HG03439 (cell line): ENCODE data around the gene CCNF.

Experiments
- ATAC-seq: cut with Tn5 transposase; IDR thresholded peaks from one replicate; pipeline ENCODE4 v1.9.1; 2021; ENCODE audit warnings: mild to moderate bottlenecking, moderate library complexity; ENCODE audit not compliant: unreplicated experiment

CCNF gene

DNA sequence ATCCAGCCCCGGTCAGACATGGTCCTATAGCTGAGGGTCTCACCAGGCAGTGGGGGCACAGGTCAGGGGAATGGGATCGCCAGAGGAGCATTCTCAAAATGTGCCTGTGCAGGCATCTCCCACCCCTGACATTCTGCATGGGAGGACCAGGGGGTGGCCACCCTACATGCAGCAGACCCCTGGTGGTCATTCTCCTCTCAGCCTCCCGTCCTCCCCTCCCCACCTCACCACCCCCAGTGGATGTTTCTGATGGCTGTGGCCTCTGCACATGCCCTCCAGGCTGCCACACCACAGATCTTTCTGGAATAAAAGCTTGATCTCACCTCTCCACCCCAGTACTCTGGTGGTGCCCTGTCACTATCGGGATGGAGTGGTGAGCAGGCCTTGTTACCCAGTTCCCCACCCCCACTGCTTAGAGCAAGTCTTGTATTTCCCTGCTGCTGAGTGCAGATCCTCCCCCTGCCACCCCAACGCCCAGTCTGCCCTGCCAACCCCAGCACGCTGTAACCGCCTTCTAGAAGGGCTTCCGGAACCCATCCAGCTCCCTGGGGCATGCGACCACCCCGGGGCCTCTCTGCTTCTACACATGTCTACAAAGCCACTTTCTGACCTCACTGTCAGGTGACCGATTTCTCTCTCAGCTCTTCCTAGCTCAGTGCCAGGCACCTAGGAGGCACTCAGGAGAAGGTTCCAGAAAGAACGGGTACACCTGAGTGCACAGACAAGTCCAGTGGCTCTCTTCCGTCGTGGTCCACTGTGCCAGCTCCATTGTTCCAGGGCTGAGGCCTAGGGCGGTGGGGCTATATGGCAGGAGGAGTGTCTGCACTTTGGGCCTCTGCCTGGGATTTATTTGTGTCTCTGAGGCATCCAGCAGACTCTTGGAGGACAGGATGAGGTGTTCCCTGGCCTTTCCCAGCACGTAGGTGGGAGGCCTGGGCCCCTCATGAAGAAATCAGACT is 55.0 kb downstream of the CCNF start:
- no peak for ATAC-seq

DNA sequence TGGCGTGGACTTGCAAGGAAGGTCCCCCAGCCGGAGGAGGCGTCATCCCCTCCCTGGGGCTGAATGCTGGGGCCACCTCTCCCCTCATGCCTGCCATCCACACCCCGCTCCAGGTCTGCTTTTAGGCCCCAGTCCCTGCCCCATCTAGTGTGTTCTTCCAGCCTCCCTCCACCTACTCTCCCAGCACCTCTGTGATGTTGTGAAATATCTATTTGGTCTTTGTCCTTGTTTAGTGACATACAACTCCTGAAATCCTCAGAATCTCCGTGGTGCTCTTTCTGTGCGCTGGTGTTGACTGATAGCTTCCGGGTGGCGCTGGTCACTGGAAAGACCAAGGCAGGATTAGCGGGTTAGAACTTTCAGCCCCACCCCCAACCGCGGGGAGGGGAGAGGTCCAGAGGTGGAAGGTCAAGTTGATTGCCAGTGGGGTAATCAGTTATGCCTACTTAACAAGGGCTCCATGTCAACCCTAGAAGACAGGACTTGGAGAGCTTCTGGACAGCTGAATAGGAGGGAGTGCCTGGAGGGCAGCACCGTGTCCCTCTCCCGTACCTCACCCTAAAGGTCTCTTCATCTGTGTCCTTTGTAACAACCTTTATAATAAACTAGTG is 55.8 kb downstream of the CCNF start:
- ATAC-seq: no peak

DNA sequence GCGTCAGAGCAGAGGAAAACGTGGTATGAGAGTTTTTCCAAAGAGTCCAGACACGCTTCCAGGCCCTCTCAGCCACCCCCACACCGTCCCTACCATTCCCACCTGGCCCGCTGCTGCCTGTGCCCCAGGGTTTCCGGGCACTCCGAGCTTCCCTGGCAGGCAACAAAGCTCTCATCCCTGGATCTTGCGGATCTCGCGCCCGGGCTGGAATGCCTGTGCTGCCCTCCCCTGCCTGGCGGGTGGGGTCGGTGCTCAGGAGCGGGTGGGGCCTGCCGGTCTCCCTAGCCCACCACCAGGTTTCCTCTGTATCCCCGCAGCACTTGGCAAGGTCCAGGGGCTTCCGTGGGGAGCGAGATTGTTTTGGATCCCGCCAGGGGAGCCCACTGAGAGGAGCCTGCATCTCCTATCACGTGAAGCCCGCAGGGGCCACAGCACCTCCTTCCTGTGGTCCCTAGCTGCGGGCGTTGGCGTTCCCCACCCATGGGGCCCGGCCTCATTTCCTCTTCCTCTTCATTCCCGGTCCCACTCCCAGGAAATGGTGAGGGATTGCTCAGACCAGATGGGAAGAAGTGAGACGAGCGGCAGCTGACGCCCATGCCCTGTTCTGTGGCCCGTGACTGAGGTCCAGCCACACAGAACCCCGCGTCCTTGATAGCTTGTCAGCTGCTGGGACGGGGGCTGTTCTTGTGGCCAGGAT is 56.7 kb downstream of the CCNF start:
- no peak for ATAC-seq

DNA sequence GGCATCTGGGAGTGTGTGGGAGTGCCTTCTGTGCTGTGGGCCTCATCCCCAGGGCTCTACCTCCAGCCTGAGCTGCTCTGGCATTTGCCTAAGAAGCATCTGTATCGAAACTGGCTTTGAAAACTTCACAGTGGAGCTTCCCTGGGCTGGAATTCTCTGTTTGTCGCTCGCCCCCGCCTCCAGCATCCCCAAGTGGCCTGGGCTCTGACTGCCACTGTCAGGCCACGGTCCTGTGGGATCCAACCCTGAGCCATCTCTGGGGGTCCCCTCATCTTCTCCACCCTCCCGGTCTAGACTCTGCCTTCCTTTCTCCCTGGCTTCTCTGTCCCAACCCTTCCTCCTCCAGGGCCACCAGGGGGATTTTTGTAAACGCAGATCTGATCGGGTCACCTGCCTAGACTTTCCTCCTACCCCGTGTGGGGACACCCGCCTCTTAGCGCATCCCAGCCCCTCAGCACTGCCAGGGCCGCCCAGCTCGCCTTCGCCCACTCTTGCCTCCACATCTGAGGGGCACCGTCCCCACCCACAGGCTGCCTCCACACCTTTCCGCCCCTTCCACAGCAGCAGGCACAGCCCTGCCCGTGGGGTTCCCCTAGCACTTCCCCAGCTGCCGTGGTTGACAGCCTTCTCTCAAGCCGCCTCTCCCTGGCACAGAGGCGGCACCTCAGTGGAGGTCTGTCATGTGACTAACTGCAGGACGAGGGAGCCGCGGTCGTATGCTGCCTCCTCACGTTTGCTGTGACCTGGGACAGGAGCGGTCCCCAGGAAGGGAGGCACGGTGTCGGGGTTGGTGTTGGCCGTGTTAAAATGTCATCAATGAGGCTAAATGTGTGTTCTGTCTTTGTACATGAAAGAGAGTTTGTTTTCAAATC is 57.6 kb downstream of the CCNF start:
- peak; percentile 64 for ATAC-seq

DNA sequence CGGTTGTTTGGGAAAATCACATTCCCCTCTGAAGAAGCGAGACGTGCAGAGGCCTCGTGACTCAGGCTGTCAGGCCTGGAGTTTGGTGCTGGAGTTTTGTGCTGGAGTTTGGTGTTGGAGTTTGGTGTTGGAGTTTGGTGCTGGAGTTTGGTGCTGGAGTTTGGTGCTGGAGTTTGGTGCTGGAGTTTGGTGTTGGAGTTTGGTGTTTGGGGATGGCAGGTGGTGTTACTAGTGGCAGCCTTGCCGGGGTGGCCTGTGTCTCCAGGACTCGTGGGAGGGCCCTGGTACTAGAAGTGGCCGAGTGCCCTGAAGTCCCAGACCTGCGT is 58.2 kb downstream of the CCNF start:
- no peak for ATAC-seq

DNA sequence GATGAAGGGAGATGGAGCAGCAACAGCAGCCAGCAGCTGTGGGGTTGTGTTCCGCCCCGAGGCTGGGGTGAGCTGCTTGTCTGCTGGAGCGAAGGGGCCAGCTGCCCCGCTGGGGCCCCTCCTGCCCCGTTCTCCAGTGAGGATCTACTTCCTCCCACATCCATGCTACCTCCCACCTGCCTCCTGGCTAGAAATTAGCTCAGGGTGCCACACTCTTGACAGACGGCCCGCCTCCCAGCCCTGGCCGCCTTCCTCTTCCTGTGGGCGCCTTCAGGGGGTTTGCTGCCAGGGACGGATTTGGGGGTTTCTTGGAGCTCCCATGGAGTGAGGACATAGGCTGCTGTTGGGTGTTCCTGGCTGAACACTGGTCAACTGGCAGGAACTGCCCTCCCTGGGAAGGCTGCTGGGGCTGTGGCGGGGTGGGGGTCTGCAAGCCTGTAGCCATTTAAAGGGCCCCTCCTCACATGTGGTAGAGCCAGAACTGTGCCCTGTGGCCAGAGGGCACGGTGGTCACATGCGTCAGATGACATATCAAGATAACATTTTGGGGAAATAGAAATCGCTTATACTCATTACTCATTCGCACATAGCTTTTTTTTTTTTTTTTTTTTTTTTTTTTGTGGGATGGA is 58.8 kb downstream of the CCNF start:
- no peak for ATAC-seq

DNA sequence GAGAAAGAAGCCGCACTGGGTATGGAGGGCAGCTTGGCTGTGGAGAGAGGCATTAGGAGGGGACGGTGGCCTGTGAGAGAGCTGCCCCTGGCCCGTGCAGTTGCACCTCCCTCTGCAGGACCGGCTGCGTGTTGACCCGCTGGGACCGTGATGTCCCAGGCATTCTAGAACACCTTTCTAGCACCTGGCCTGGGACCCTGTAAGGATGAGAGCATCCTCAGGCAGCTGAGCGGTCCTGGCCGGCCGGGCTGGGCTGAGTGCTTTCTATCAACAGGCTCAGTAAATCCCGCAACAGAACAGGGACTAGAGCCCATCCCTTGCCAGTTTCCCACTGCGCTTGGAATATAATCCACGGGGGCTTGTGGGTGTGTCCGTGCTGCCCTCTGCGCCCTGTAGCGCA is 60.3 kb downstream of the CCNF start:
- no peak for ATAC-seq

DNA sequence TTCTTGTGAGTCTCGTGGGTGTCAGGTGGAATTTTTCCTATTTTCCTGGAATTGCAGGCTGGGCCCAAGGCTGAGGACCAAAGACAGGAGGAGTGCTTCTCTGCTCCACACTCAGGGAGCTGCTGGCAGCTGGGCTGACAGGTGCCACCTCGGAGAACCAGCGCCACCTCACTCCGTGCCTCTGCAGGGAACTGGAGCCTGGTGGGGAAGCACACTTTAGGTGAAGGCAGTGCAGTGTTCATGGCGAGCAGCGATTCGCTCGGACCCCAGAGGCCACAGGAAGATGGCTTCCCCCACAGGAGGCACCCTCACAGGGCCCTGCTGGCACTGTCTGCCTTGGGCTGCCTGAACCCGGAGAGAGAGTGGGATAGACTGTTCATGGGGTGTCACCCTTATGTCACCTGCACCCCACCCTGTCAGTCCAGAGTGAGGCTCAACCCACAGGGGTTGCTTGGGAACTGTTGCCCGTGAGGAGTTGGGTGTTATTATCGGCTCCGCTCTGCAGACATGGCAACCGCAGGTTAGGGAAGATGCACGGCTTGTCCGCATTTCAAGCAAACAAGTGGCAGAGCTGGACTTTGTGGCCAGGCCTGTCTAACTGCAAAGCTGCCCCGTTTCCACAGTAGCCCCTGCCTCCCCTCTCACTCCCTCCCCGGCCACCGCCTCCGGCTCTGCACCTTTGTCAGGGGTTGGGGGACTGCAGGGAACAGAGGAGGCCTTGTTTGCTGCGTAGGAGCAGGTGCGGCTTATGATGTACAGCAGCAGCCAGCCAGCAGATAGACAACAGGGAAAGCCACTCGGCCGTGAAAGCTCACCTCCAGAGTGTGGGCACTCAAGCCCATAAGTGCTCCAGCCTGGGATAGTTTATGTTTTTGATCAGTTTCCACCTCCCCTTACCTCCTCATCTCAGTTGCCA is 61.2 kb downstream of the CCNF start:
- no peak for ATAC-seq

DNA sequence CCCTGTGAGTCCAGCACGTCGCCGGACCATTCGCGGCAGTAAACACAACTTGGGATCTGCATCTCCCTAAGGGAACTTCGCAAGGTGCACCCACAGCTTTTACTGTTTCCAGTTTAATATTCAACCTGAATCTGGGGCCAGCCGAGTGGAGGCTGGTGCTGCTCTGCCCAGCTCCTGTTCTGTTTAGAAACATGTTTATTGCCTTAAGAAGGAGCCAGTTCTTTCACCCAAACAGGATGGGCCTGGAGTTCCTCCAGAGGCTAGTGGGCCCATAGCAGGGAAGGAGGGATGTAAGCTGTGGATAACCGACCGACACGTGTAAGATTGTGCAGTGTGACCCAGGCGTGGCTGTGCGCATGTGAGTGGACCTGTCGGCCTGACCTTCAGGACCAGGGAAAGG is 63.0 kb downstream of the CCNF start:
- ATAC-seq: no peak

DNA sequence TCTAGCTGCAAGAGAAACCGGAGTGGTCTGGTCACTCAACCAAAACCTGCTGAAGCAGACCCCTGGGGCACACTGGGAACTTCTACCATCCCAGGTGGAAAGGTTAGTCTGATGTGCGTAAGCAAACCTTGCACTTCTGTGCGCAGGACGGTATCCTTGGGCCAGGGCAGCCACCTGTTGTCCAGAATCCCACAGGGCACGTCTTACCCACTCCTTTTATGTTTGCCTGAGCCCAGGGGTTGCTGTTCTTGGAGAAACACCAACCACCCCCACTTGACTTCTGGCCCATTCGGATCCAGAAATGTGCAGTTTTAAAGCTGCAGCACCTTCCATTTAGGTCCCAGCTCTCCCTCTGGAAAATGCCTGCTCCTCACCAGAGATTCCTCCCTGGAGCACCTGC is 64.4 kb downstream of the CCNF start:
- no peak for ATAC-seq

DNA sequence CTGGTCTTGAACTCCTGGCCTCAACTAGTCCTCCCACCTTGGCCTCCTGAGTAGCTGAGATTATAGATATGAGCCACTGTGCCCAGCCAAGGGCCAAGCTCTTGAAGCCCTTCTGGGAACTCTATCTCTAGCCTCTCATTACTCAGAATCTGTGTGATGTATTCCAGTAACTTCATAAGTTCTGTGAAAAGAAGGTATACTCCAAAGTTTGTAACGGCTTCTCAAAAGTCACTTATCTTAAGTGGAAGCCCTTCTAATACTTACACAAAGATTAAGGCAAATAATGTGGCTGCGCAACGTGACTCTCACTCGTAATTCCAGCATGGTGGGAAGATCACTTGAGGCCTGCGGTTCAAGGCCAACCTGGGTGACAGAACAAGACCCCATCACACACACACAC is 65.4 kb downstream of the CCNF start:
- ATAC-seq: no peak

DNA sequence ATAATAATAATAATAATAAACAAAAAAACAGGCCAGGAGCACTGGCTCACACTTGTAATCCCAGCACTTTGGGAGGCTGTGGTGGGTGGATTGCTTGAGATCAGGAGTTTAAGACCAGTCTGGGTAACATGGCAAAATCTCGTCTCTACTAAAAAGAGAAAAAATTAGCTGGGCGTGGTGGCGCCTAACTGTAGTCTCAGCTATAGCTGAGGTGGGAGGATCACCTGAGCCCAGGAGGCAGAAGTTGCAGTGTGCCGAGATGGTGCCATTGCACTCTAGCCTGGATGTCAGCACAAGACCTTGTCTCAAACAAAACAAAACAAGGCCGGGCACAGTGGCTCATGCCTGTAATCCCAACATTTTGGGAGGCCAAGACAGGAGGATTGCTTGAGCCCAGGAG is 65.8 kb downstream of the CCNF start:
- no peak for ATAC-seq

DNA sequence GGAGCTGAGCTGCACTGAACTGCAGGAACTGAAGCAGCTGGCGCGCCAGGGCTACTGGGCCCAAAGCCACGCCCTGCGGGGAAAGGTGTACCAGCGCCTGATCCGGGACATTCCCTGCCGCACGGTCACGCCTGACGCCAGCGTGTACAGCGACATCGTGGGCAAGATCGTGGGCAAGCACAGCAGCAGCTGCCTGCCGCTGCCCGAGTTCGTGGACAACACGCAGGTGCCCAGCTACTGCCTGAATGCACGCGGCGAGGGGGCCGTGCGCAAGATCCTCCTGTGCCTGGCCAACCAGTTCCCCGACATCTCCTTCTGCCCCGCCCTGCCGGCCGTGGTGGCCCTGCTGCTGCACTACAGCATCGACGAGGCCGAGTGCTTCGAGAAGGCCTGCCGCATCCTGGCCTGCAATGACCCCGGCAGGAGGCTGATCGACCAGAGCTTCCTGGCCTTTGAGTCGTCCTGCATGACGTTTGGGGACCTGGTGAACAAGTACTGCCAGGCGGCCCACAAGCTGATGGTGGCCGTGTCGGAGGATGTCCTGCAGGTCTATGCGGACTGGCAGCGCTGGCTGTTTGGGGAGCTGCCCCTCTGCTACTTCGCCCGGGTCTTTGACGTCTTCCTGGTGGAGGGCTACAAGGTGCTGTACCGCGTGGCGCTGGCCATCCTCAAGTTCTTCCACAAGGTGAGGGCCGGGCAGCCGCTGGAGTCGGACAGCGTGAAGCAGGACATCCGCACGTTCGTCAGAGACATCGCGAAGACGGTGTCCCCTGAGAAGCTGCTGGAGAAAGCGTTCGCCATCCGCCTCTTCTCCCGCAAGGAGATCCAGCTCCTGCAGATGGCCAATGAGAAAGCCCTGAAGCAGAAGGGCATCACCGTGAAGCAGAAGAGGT is 67.2 kb downstream of the CCNF start:
- ATAC-seq: no peak

DNA sequence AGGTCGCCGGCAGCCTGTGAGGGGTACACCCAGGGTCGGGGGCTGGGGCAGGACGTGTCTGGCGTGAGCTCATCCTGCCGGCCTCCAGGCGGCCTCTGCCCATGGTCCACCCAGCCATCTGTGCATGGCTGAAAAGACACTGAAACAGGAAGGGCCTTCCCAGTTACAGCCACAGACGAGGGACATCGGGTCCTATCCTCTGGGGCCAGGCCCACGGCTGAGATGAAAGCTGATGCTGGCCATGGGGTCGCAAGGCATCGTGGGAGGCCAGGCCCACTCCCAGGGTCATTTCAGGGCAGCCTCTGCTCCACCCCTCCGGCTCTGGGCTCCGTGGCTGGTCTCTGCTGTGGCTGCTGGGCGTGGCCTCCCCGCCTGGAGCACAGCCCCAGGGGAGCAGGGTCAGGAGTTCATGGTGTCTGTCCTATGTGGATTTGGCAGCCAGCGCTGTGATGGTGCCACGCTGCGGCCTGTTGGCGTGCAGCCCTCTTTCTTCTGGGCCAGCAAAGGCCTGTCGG is 67.9 kb downstream of the CCNF start:
- no peak for ATAC-seq

DNA sequence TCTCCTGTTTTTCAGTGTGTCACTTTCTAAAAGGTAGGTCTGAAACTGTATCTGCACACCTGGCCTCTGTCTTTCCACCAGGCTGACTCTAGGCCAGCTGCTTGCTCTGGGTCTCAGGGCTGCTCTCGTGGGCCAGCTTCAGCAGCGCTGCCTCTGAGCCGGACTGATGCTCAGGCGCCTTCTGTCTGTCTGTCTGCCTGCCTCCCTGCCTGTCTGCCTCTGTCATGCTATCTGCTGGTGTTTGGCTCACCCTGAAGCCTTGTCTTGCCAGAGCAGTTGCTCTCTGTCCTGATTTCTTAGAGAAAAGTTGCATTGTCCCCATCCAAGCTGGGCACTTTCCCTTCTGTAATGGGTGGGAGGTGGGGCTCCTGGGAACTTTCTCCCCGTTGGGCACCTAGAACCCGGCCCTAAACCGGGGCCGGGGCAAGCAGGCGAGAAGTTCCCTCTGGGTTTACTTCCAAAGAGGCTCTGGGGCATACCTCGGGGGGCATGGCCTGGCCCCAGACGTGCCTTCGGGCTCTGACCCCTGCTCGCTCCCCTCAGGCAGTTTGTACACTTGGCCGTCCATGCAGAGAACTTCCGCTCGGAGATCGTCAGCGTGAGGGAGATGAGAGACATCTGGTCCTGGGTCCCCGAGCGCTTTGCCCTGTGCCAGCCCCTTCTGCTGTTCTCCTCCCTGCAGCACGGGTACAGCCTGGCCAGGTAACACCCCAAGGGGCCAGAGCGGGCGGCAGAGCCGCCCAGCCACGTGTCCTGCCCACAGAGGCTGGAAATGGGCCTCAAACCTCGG is 68.6 kb downstream of the CCNF start:
- ATAC-seq: no peak

DNA sequence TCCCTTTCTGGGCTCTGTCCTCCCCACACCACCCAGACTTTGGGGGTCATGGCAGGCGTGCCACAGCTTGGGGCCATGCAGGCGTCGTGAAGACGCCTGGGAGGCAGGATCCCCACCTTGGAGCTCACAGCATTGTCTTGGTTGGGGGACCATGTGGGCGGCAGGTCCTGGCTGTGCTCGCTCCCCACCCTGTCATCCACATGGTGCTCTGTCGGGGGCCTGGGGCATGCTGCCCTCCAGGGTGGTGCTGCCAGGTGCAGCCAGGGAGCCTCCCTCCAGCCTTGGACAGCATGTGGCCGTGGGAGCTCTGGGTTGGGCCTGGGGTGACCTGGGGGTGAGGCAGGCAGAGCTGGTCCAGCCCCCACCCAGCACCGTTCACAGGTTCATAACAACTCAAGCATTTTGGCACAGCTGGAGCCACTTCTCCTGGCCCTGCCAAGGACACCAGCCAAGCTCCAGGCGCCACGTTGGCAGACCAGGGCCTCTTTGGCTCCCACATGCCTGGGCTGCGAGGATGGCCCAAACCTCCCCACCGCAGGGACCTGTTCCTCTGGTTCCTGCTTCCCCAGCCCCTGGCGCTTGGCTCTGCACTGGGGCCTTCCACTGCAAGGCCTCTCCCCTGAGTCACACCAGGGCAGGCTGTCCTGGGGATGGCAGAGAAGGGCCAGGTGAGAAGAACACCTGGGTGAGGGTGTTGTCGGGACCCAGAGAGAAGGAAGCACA is 69.4 kb downstream of the CCNF start:
- ATAC-seq: no peak

DNA sequence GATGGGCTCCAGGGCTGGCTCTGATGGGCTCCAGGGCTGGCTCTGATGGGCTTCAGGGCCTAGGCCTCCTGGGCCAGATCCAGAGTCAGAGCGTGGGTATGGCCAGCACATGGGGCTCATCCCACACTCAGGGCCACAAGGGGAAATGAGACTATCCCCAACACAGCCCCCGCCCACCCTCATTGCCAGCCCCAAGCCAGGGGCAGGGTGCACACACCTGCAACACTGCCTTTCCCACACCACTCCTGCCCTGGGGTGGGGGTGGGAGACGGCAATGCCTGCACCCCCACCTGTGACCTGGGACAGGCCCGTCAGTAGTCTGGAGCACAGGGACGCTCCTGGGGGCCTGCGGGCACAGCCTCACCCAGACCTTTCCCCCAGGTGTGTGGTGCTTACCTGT is 70.2 kb downstream of the CCNF start:
- ATAC-seq: no peak
